OCI-LY3 (cell line): ENCODE data around the gene CATSPERZ.

Experiments
- EZH2phosphoT487 ChIP-seq: fragments of 200-600 bp; shearing (Covaris generic); IDR thresholded peaks from 2 replicates; pipeline ENCODE4 v1.6.1; 2018; ENCODE audit warnings: antibody characterized with exemption, mixed run types, low read depth
- TF ChIP-seq, protein P1 (sequence below): fragments of 200-600, 300-600 bp; sonication (generic); IDR thresholded peaks from 2 replicates; pipeline ENCODE4 v1.5.1; 2014; ENCODE audit warnings: antibody characterized with exemption, low read length, low read depth

- no peak for TF ChIP-seq EZH2phosphoT487
- TF ChIP-seq, protein P1, sequence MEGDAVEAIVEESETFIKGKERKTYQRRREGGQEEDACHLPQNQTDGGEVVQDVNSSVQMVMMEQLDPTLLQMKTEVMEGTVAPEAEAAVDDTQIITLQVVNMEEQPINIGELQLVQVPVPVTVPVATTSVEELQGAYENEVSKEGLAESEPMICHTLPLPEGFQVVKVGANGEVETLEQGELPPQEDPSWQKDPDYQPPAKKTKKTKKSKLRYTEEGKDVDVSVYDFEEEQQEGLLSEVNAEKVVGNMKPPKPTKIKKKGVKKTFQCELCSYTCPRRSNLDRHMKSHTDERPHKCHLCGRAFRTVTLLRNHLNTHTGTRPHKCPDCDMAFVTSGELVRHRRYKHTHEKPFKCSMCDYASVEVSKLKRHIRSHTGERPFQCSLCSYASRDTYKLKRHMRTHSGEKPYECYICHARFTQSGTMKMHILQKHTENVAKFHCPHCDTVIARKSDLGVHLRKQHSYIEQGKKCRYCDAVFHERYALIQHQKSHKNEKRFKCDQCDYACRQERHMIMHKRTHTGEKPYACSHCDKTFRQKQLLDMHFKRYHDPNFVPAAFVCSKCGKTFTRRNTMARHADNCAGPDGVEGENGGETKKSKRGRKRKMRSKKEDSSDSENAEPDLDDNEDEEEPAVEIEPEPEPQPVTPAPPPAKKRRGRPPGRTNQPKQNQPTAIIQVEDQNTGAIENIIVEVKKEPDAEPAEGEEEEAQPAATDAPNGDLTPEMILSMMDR: no peak
Measured at GRCh38 chr11:64353715-64354506, 53.8 kb downstream of the CATSPERZ start.
